ENCODE results near the gene ABLIM3.

ABLIM3 gene

GRCh38 chr5:149213264-149213880 is 72.1 kb downstream of the ABLIM3 start:
- DNase-seq = no peak
- H3K23ac ChIP-seq (ENCODE audit: low read length in 2 of 2) = no peak overlapping the region
- 96% methylated on average over 11 of the region's 13 CpGs for WGBS

GRCh38 chr5:149215478-149216090 is 74.3 kb downstream of the ABLIM3 start:
- Histone ChIP-seq H3K9me3 (ENCODE audit: control insufficient read depth, low read length) (no peaks in the 10 kb centered on the region), H2BK12ac (ENCODE audit: low read length in 2 of 2) (no peak overlapping the region), H3K14ac (ENCODE audit: low read length in 2 of 2) (no peak overlapping the region), H2BK15ac (ENCODE audit: low read depth, poor library complexity, severe bottlenecking) (peak overlapping the region; percentile 87), H3K4me1 (ENCODE audit: control insufficient read depth, insufficient read depth, low read depth, low read length) (no peaks in the 10 kb centered on the region), H3K27me3 (ENCODE audit: control insufficient read depth in 1 of 2, insufficient read depth in 1 of 2, low read length in 2 of 2) (no peaks in the 10 kb centered on the region), H3K27ac (ENCODE audit: low read length, poor library complexity, severe bottlenecking) (no peak overlapping the region), H3K18ac (ENCODE audit: low read depth in 1 of 2, low read length in 2 of 2) (peak overlapping the region in 1 of 2 experiments; percentile 6), H4K91ac (ENCODE audit: low read length) (no peak overlapping the region), H2AK5ac (ENCODE audit: low read length, severe bottlenecking) (no peak overlapping the region), H3K4me3 (ENCODE audit: insufficient read depth in 1 of 2, low read depth in 1 of 2, low read length in 2 of 2) (no peak overlapping the region), H2BK120ac (ENCODE audit: low read depth, low read length) (peak overlapping the region; percentile 58), H2BK5ac (ENCODE audit: low read depth, low read length, poor library complexity, severe bottlenecking) (no peak overlapping the region), H3K4me2 (ENCODE audit: low read length, poor library complexity, severe bottlenecking) (no peak overlapping the region), H4K8ac (ENCODE audit: low read length) (no peak overlapping the region), H3K23ac (ENCODE audit: low read length in 2 of 2) (no peak overlapping the region), H3K36me3 (ENCODE audit: control insufficient read depth in 1 of 2, insufficient read depth in 2 of 2, low read depth in 1 of 2, low read length in 2 of 2) (peaks cover 6 to 56% of the 10 kb centered on the region in 2 experiments), H3K4ac (ENCODE audit: low read depth in 1 of 2, low read length in 2 of 2) (no peak overlapping the region), H3K9ac (ENCODE audit: low read length) (peak overlapping the region; percentile 10), H3K79me1 (replicated peaks; ENCODE audit: low read length, poor library complexity, severe bottlenecking) (no peaks in the 10 kb centered on the region), H2AFZ (ENCODE audit: low read depth, low read length) (no peak overlapping the region)
- DNase-seq = peak; percentile 49
- whole genome bisulfite sequencing = 85% methylated on average over 5 of the region's 5 CpGs

More at GRCh38 chr5:149213264-149213880, 72.1 kb downstream of the ABLIM3 start:
- H3K27me3 ChIP-seq (ENCODE audit: control insufficient read depth in 1 of 2, insufficient read depth in 1 of 2, low read length in 2 of 2) = no peaks in the 10 kb centered on the region
- no peaks in the 10 kb centered on the region for H3K9me3 ChIP-seq (ENCODE audit: control insufficient read depth, low read length)
- H4K91ac ChIP-seq (ENCODE audit: low read length) = peak overlapping the region; percentile 90
- no peak overlapping the region for H3K4me3 ChIP-seq (ENCODE audit: insufficient read depth in 1 of 2, low read depth in 1 of 2, low read length in 2 of 2)
- H2BK15ac ChIP-seq (ENCODE audit: low read depth, poor library complexity, severe bottlenecking) = no peak overlapping the region
- peaks cover 6 to 56% of the 10 kb centered on the region in 2 experiments for H3K36me3 ChIP-seq (ENCODE audit: control insufficient read depth in 1 of 2, insufficient read depth in 2 of 2, low read depth in 1 of 2, low read length in 2 of 2)
- H2BK12ac ChIP-seq (ENCODE audit: low read length in 2 of 2) = peak overlapping the region; percentile 97 to 99
- H2BK5ac ChIP-seq (ENCODE audit: low read depth, low read length, poor library complexity, severe bottlenecking) = no peak overlapping the region
- H3K14ac ChIP-seq (ENCODE audit: low read length in 2 of 2) = no peak overlapping the region
- peak overlapping the region; percentile 4 for H2BK120ac ChIP-seq (ENCODE audit: low read depth, low read length)
- H3K27ac ChIP-seq (ENCODE audit: low read length, poor library complexity, severe bottlenecking) = no peak overlapping the region
- H2AK5ac ChIP-seq (ENCODE audit: low read length, severe bottlenecking) = no peak overlapping the region
- peak overlapping the region; percentile 77 to 91 for H3K18ac ChIP-seq (ENCODE audit: low read depth in 1 of 2, low read length in 2 of 2)
- H3K4ac ChIP-seq (ENCODE audit: low read depth in 1 of 2, low read length in 2 of 2) = peak overlapping the region; percentile 20 to 95
- no peak overlapping the region for H3K4me2 ChIP-seq (ENCODE audit: low read length, poor library complexity, severe bottlenecking)
- peak overlapping the region; percentile 85 for H4K8ac ChIP-seq (ENCODE audit: low read length)
- no peak overlapping the region for H3K9ac ChIP-seq (ENCODE audit: low read length)
- no peak overlapping the region for H2AFZ ChIP-seq (ENCODE audit: low read depth, low read length)
- no peaks in the 10 kb centered on the region for H3K4me1 ChIP-seq (ENCODE audit: control insufficient read depth, insufficient read depth, low read depth, low read length)
- H3K79me1 ChIP-seq (replicated peaks; ENCODE audit: low read length, poor library complexity, severe bottlenecking) = no peaks in the 10 kb centered on the region

GRCh38 chr5:149216496-149216895 is 75.2 kb downstream of the ABLIM3 start:
- peaks cover 6 to 59% of the 10 kb centered on the region in 2 experiments for H3K36me3 ChIP-seq (ENCODE audit: control insufficient read depth in 1 of 2, insufficient read depth in 2 of 2, low read depth in 1 of 2, low read length in 2 of 2)
- no peak overlapping the region for H3K4me3 ChIP-seq (ENCODE audit: insufficient read depth in 1 of 2, low read depth in 1 of 2, low read length in 2 of 2)
- DNase-seq = no peak
- H2BK120ac ChIP-seq (ENCODE audit: low read depth, low read length) = no peak overlapping the region
- peak overlapping the region in 1 of 2 experiments; percentile 24 for H3K18ac ChIP-seq (ENCODE audit: low read depth in 1 of 2, low read length in 2 of 2)
- no peak overlapping the region for H3K4ac ChIP-seq (ENCODE audit: low read depth in 1 of 2, low read length in 2 of 2)
- no peak overlapping the region for H4K8ac ChIP-seq (ENCODE audit: low read length)
- no peaks in the 10 kb centered on the region for H3K79me1 ChIP-seq (replicated peaks; ENCODE audit: low read length, poor library complexity, severe bottlenecking)
- 93% methylated on average over 2 of the region's 2 CpGs for WGBS
- H3K23ac ChIP-seq (ENCODE audit: low read length in 2 of 2) = no peak overlapping the region
- no peak overlapping the region for H2BK15ac ChIP-seq (ENCODE audit: low read depth, poor library complexity, severe bottlenecking)
- no peaks in the 10 kb centered on the region for H3K27me3 ChIP-seq (ENCODE audit: control insufficient read depth in 1 of 2, insufficient read depth in 1 of 2, low read length in 2 of 2)
- peak overlapping the region; percentile 18 for H4K91ac ChIP-seq (ENCODE audit: low read length)
- H2AFZ ChIP-seq (ENCODE audit: low read depth, low read length) = no peak overlapping the region
- H3K27ac ChIP-seq (ENCODE audit: low read length, poor library complexity, severe bottlenecking) = no peak overlapping the region
- H3K9ac ChIP-seq (ENCODE audit: low read length) = no peak overlapping the region
- H3K4me1 ChIP-seq (ENCODE audit: control insufficient read depth, insufficient read depth, low read depth, low read length) = no peaks in the 10 kb centered on the region
- H3K14ac ChIP-seq (ENCODE audit: low read length in 2 of 2) = no peak overlapping the region
- H2AK5ac ChIP-seq (ENCODE audit: low read length, severe bottlenecking) = no peak overlapping the region
- H3K4me2 ChIP-seq (ENCODE audit: low read length, poor library complexity, severe bottlenecking) = no peak overlapping the region
- no peak overlapping the region for H2BK12ac ChIP-seq (ENCODE audit: low read length in 2 of 2)
- no peak overlapping the region for H2BK5ac ChIP-seq (ENCODE audit: low read depth, low read length, poor library complexity, severe bottlenecking)
- H3K9me3 ChIP-seq (ENCODE audit: control insufficient read depth, low read length) = no peaks in the 10 kb centered on the region

- no peak overlapping the region for H2BK15ac ChIP-seq (ENCODE audit: low read depth, poor library complexity, severe bottlenecking)
- no peak overlapping the region for H3K27ac ChIP-seq (ENCODE audit: low read length, poor library complexity, severe bottlenecking)
- H3K4me3 ChIP-seq (ENCODE audit: insufficient read depth in 1 of 2, low read depth in 1 of 2, low read length in 2 of 2) = no peak overlapping the region
- H3K4me2 ChIP-seq (ENCODE audit: low read length, poor library complexity, severe bottlenecking) = no peak overlapping the region
- no peak overlapping the region for H2BK120ac ChIP-seq (ENCODE audit: low read depth, low read length)
- H2AFZ ChIP-seq (ENCODE audit: low read depth, low read length) = no peak overlapping the region
- H3K9me3 ChIP-seq (ENCODE audit: control insufficient read depth, low read length) = no peaks in the 10 kb centered on the region
- peak overlapping the region in 1 of 2 experiments; percentile 10 for H3K23ac ChIP-seq (ENCODE audit: low read length in 2 of 2)
- H3K18ac ChIP-seq (ENCODE audit: low read depth in 1 of 2, low read length in 2 of 2) = peak overlapping the region in 1 of 2 experiments; percentile 25
- H3K27me3 ChIP-seq (ENCODE audit: control insufficient read depth in 1 of 2, insufficient read depth in 1 of 2, low read length in 2 of 2) = no peaks in the 10 kb centered on the region
- H3K4ac ChIP-seq (ENCODE audit: low read depth in 1 of 2, low read length in 2 of 2) = peak overlapping the region in 1 of 2 experiments; percentile 54
- WGBS = 71% methylated on average over 6 of the region's 6 CpGs
- H3K14ac ChIP-seq (ENCODE audit: low read length in 2 of 2) = peak overlapping the region in 1 of 2 experiments; percentile 64
- no peak overlapping the region for H2BK5ac ChIP-seq (ENCODE audit: low read depth, low read length, poor library complexity, severe bottlenecking)
- peaks cover 6 to 62% of the 10 kb centered on the region in 2 experiments for H3K36me3 ChIP-seq (ENCODE audit: control insufficient read depth in 1 of 2, insufficient read depth in 2 of 2, low read depth in 1 of 2, low read length in 2 of 2)
- H2BK12ac ChIP-seq (ENCODE audit: low read length in 2 of 2) = no peak overlapping the region
- H4K91ac ChIP-seq (ENCODE audit: low read length) = peak overlapping the region; percentile 54
- H4K8ac ChIP-seq (ENCODE audit: low read length) = no peak overlapping the region
- H3K9ac ChIP-seq (ENCODE audit: low read length) = no peak overlapping the region
- no peak for DNase-seq
- no peak overlapping the region for H2AK5ac ChIP-seq (ENCODE audit: low read length, severe bottlenecking)
- H3K4me1 ChIP-seq (ENCODE audit: control insufficient read depth, insufficient read depth, low read depth, low read length) = no peaks in the 10 kb centered on the region
- no peaks in the 10 kb centered on the region for H3K79me1 ChIP-seq (replicated peaks; ENCODE audit: low read length, poor library complexity, severe bottlenecking)
These were observed 76.0 kb downstream of the ABLIM3 start for GRCh38 chr5:149217096-149217802.

All from mesenchymal stem cell (in vitro differentiated cells and primary cell).